ENCODE data around the gene ZNF283. TPM values are rescaled to one million over a fixed set of nuclear protein-coding genes. Genes with fewer than 3 reads are reported as not detected.

The ZNF283 gene
- total RNA-seq, 2 donors from 2014 or later: 7.1 to 10.1 TPM

GRCh38 chr19:43797556-43797955 lies 29.6 kb upstream of the ZNF283 start:
- Histone ChIP-seq H3K36me3 (ENCODE audit: control insufficient read depth, insufficient read depth, low read length) (no peaks in the 10 kb centered on the region), H3K27me3 (ENCODE audit: control insufficient read depth, insufficient read depth, low read length, poor library complexity, severe bottlenecking) (peaks cover 90% of the 10 kb centered on the region), H3K9me3 (ENCODE audit: control insufficient read depth, low read length) (no peaks in the 10 kb centered on the region), H3K4me3 (ENCODE audit: low read length) (no peak overlapping the region), H3K27ac (ENCODE audit: low read depth, low read length) (no peak overlapping the region), H3K9ac (ENCODE audit: extremely low read depth, low read length, poor library complexity, severe bottlenecking) (no peak overlapping the region), H3K4me1 (ENCODE audit: control insufficient read depth, insufficient read depth, low read length) (no peaks in the 10 kb centered on the region)
- peaks cover 96% of the 10 kb centered on the region for H3K27me3 Mint-ChIP-seq (ENCODE audit: insufficient read depth)
- TF ChIP-seq, protein P1, sequence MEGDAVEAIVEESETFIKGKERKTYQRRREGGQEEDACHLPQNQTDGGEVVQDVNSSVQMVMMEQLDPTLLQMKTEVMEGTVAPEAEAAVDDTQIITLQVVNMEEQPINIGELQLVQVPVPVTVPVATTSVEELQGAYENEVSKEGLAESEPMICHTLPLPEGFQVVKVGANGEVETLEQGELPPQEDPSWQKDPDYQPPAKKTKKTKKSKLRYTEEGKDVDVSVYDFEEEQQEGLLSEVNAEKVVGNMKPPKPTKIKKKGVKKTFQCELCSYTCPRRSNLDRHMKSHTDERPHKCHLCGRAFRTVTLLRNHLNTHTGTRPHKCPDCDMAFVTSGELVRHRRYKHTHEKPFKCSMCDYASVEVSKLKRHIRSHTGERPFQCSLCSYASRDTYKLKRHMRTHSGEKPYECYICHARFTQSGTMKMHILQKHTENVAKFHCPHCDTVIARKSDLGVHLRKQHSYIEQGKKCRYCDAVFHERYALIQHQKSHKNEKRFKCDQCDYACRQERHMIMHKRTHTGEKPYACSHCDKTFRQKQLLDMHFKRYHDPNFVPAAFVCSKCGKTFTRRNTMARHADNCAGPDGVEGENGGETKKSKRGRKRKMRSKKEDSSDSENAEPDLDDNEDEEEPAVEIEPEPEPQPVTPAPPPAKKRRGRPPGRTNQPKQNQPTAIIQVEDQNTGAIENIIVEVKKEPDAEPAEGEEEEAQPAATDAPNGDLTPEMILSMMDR (conservative IDR thresholded peaks at IDR 0.05): no peak
- no peaks in the 10 kb centered on the region for H3K9me3 Mint-ChIP-seq
- no peaks in the 10 kb centered on the region for H3K36me3 Mint-ChIP-seq (ENCODE audit: low read depth)
- H3K27ac Mint-ChIP-seq: no peak overlapping the region
- no peak for DNase-seq
- WGBS, 2 experiments (ENCODE audit: insufficient coverage in 1 of 2, insufficient read length in 1 of 2): 86 to 93% methylated on average over 3 to 7 of the region's 7 CpGs
- H3K4me1 Mint-ChIP-seq: no peaks in the 10 kb centered on the region
- H3K4me3 Mint-ChIP-seq: no peak overlapping the region

GRCh38 chr19:43798026-43798545 lies 29.0 kb upstream of the ZNF283 start:
- H3K27ac Mint-ChIP-seq: no peak overlapping the region
- Histone ChIP-seq H3K27ac (ENCODE audit: low read depth, low read length) (no peak overlapping the region), H3K4me1 (ENCODE audit: control insufficient read depth, insufficient read depth, low read length) (no peaks in the 10 kb centered on the region), H3K9me3 (ENCODE audit: control insufficient read depth, low read length) (no peaks in the 10 kb centered on the region), H3K27me3 (ENCODE audit: control insufficient read depth, insufficient read depth, low read length, poor library complexity, severe bottlenecking) (peaks cover 85% of the 10 kb centered on the region), H3K4me3 (ENCODE audit: low read length) (peak overlapping the region; percentile 72), H3K36me3 (ENCODE audit: control insufficient read depth, insufficient read depth, low read length) (no peaks in the 10 kb centered on the region), H3K9ac (ENCODE audit: extremely low read depth, low read length, poor library complexity, severe bottlenecking) (no peak overlapping the region)
- DNase-seq: no peak
- no peaks in the 10 kb centered on the region for H3K36me3 Mint-ChIP-seq (ENCODE audit: low read depth)
- H3K9me3 Mint-ChIP-seq: no peaks in the 10 kb centered on the region
- H3K4me1 Mint-ChIP-seq: no peaks in the 10 kb centered on the region
- peaks cover 96% of the 10 kb centered on the region for H3K27me3 Mint-ChIP-seq (ENCODE audit: insufficient read depth)
- H3K4me3 Mint-ChIP-seq: peak overlapping the region; percentile 55
- 33 to 36% methylated on average over 4 to 5 of the region's 5 CpGs for WGBS, 2 experiments (ENCODE audit: insufficient coverage in 1 of 2, insufficient read length in 1 of 2)
- TF ChIP-seq, protein P1 (conservative IDR thresholded peaks at IDR 0.05): no peak

DNA sequence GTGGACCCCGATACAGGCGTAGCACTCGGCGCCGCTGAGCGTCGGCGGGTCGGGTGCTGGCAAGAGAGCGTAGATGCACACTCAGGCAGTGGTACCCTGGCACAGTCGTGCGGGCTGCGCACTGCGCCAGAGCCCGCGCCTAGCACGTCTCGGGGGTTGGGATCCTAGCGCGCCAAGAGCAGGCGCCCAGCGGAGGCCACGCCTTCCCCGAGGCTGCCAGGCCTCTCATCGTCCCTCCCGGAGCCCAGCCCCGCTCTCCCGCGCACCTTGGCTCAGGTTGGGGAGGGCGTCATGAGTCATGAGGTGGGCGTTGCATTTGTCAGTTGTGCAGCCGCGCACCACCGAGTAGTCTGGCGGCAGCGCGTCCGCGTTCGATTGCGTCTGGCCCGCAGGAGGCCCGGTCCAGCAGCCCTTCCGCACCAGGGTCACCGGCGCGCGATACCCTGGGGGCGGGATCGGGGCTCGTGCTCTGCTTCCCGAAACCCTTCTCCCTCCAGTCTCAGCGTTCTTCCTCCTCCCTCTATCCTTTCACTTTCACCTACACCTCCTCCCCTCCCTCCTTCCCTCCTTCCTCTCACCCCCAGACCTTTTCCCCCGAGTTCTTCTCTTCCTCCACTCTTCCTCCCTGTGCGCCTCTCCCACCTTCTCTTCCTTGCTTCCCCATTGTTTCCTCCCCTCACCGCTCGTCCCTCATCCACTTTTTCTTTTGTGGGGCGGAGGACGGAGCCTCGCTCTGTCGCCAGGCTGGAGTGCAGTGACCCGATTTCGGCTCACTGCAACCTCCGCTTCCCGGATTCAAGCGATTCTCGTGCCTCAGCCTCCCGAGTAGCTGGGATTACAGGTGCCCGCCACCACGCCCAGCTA lies 28.3 kb upstream of the ZNF283 start:
- Mint-ChIP-seq H3K4me3 (peak overlapping the region; percentile 55), H3K9me3 (no peaks in the 10 kb centered on the region), H3K4me1 (no peaks in the 10 kb centered on the region), H3K36me3 (ENCODE audit: low read depth) (no peaks in the 10 kb centered on the region), H3K27me3 (ENCODE audit: insufficient read depth) (peaks cover 90% of the 10 kb centered on the region), H3K27ac (no peak overlapping the region)
- Histone ChIP-seq H3K4me1 (ENCODE audit: control insufficient read depth, insufficient read depth, low read length) (no peaks in the 10 kb centered on the region), H3K9ac (ENCODE audit: extremely low read depth, low read length, poor library complexity, severe bottlenecking) (no peak overlapping the region), H3K4me3 (ENCODE audit: low read length) (peak overlapping the region; percentile 72), H3K36me3 (ENCODE audit: control insufficient read depth, insufficient read depth, low read length) (no peaks in the 10 kb centered on the region), H3K9me3 (ENCODE audit: control insufficient read depth, low read length) (no peaks in the 10 kb centered on the region), H3K27ac (ENCODE audit: low read depth, low read length) (no peak overlapping the region), H3K27me3 (ENCODE audit: control insufficient read depth, insufficient read depth, low read length, poor library complexity, severe bottlenecking) (peaks cover 78% of the 10 kb centered on the region)
- peak; percentile 91 for DNase-seq
- TF ChIP-seq, protein P1 (conservative IDR thresholded peaks at IDR 0.05): no peak
- 15 to 24% methylated on average over 39 to 70 of the region's 70 CpGs for WGBS, 2 experiments (ENCODE audit: insufficient coverage in 1 of 2, insufficient read length in 1 of 2)
